K562 (cell line): ENCODE data around the gene MFSD6L. TPM values are rescaled to one million over a fixed set of nuclear protein-coding genes. Genes with fewer than 3 reads are reported as not detected.

Experiments
- ATAC-seq: fragments of 200-7000 bp; cut with Tn5 transposase; 3 replicates; pipeline ENCODE4 v1.9.1; 2020; ENCODE audit warnings: moderate library complexity
- BruUV-seq: library from RNA; stranded (reverse); fragments of 400-500 nt; replicated peaks from 2 replicates; lab custom pipeline; 2021; lab: Mats Ljungman, UMichigan
- CTCF ChIA-PET: fragments of 300-600 bp; formaldehyde crosslinking; extraction: SDS; loops from one replicate; lab custom pipeline; 2021; ENCODE audit warnings: low intra/inter-chr PET ratio; lab: Yijun Ruan, JAX
- POLR2A ChIA-PET: fragments of 300-600, 350-650 bp; sonication (Branson Sonifier 250); formaldehyde crosslinking; extraction: SDS; loops from one replicate; lab custom pipeline; 2021; ENCODE audit warnings: antibody characterized with exemption, inconsistent platforms; lab: Yijun Ruan, JAX
- DNase-seq, 4 experiments: peaks; one replicate each; pipeline versions ENCODE4 v3.0.0 to v3.0.0-alpha.2; 2011 to 2018; ENCODE audit warnings: low spot score in 3 of 4, mixed read lengths in 3 of 4; ENCODE audit errors: extremely low read depth in 1 of 4
- FAIRE-seq: peaks from 2 replicates; lab custom pipeline; 2011; peaks lifted over from hg19 to GRCh38; lab: Jason Lieb, UNC
- H2AFZ ChIP-seq: 2 replicates; pipeline ENCODE4 v1.6.0; 2011; ENCODE audit warnings: low read depth, low read length, control low read depth, inconsistent platforms
- H3K27ac ChIP-seq: fragments of 200-600 bp; 3 replicates; pipeline ENCODE4 v1.8.0; 2011; ENCODE audit warnings: low read depth, mild to moderate bottlenecking, control low read depth, inconsistent platforms, low read length, moderate library complexity, mixed read lengths; ENCODE audit errors: extremely low read depth
- H3K27me3 ChIP-seq, 2 experiments: fragments of 300-600 bp in 1 of 2; 2 replicates in 1 of 2; 3 replicates in 1 of 2; pipeline versions ENCODE4 v1.6.0 to v1.8.0; 2011; ENCODE audit warnings: inconsistent platforms in 2 of 2, low read length in 2 of 2, mild to moderate bottlenecking in 1 of 2, mixed read lengths in 1 of 2, moderate library complexity in 1 of 2; ENCODE audit not compliant: control insufficient read depth in 2 of 2, insufficient read depth in 2 of 2
- H3K36me3 ChIP-seq: fragments of 300-600 bp; 3 replicates; pipeline ENCODE4 v1.8.0; 2011; ENCODE audit warnings: mild to moderate bottlenecking, low read length, inconsistent platforms; ENCODE audit not compliant: control insufficient read depth, insufficient read depth
- H3K4me1 ChIP-seq, 2 experiments: fragments of 200-600 bp in 1 of 2; replicated peaks in 1 of 2; 2 replicates in 1 of 2; 3 replicates in 1 of 2; pipeline versions ENCODE4 v1.5.1 to v1.8.0; 2011; ENCODE audit warnings: inconsistent platforms in 2 of 2, low read length in 2 of 2, mild to moderate bottlenecking in 1 of 2, mixed read lengths in 1 of 2, moderate library complexity in 1 of 2; ENCODE audit not compliant: control insufficient read depth in 2 of 2, insufficient read depth in 2 of 2
- H3K4me2 ChIP-seq: 2 replicates; pipeline ENCODE4 v1.6.1; 2011; ENCODE audit warnings: low read length, control low read depth, inconsistent platforms, mixed read lengths; ENCODE audit not compliant: insufficient read depth
- H3K4me3 ChIP-seq: fragments of 200-600 bp; sonication (generic), shearing (Covaris generic); 2 replicates; pipeline ENCODE4 v1.5.1; 2016; ENCODE audit warnings: control low read depth, inconsistent platforms
- H3K79me2 ChIP-seq: fragments of 200-600 bp; 3 replicates; pipeline ENCODE4 v1.8.0; 2011; ENCODE audit warnings: low read length, inconsistent platforms; ENCODE audit not compliant: control insufficient read depth, insufficient read depth
- H3K9ac ChIP-seq, 2 experiments: 2 replicates each; pipeline versions ENCODE4 v1.6.0 to v1.6.1; 2011; ENCODE audit warnings: low read depth in 2 of 2, low read length in 2 of 2, control low read depth in 1 of 2, inconsistent platforms in 1 of 2, mild to moderate bottlenecking in 1 of 2, mixed read lengths in 1 of 2; ENCODE audit not compliant: insufficient read depth in 1 of 2
- H3K9me1 ChIP-seq: one replicate; pipeline ENCODE4 v1.6.0; 2011; ENCODE audit warnings: inconsistent platforms, mild to moderate bottlenecking, low read length, moderate library complexity; ENCODE audit not compliant: control insufficient read depth, insufficient read depth
- H3K9me3 ChIP-seq: replicated peaks from 2 replicates; pipeline ENCODE4 v1.5.1; 2011; ENCODE audit warnings: low read depth, low read length, inconsistent platforms; ENCODE audit not compliant: control insufficient read depth, insufficient read depth
- H4K20me1 ChIP-seq: replicated peaks from 2 replicates; pipeline ENCODE4 v1.6.1; 2011; ENCODE audit warnings: low read length, inconsistent platforms, mixed read lengths; ENCODE audit not compliant: control insufficient read depth, insufficient read depth
- CBFB ChIP-seq: sonication (generic); formaldehyde crosslinking; IDR thresholded peaks from 2 replicates; pipeline ENCODE4 v1.4.0; 2020; ENCODE audit warnings: mild to moderate bottlenecking, missing genetic modification reagents
- TRIM28 ChIP-seq: fragments of 450-650 bp; IDR thresholded peaks from 2 replicates; pipeline ENCODE4 v1.6.1; 2017
- ZBTB17 ChIP-seq: fragments of 450-650 bp; formaldehyde crosslinking; IDR thresholded peaks from 2 replicates; pipeline ENCODE4 v1.4.0; 2020; ENCODE audit warnings: mild to moderate bottlenecking
- ZSCAN32 ChIP-seq: fragments of 450-650 bp; formaldehyde crosslinking; IDR thresholded peaks from 2 replicates; pipeline ENCODE4 v1.4.0; 2020; ENCODE audit warnings: mild to moderate bottlenecking, moderate library complexity
- WGBS: fragments of 100-300 bp; shearing (Covaris generic); methylation state at CpG from one replicate; pipeline ENCODE4 v1.1.6; 2016; ENCODE audit warnings: low coverage, mixed read lengths; ENCODE audit not compliant: insufficient coverage; ENCODE audit errors: missing lambda C conversion rate; 5-methylcytosine and 5-hydroxymethylcytosine counted together
- in situ Hi-C: fragments of 300-500 bp; cut with MboI; formaldehyde crosslinking; loops from 4 replicates; pipeline ENCODE4 v1.15.0; 2018; ENCODE audit warnings: inconsistent platforms, mixed read lengths
- intact Hi-C: fragments of 100-400 bp; cut with micrococcal nuclease; formaldehyde crosslinking; loops from 2 replicates; pipeline ENCODE4 v1.14.2; 2022
- polyA plus RNA-seq, 8 experiments: library from polyadenylated mRNA; depleted of rRNA in 4 of 8; stranded (reverse) in 5 of 8; unstranded in 3 of 8; fragments of >200 nt; fragmentation: Nextera tagmentation in 2 of 8; fragmentation: Illumina TruSeq in 1 of 8; extraction: Ambion mirVana in 2 of 8; extraction: Trizol in 1 of 8; gene quantifications; 2 replicates each; pipeline versions ENCODE4 v1.2.1 to v1.2.3, GENCODE V29; 2011 to 2014; ENCODE audit warnings: inconsistent platforms in 1 of 8, missing spikeins in 1 of 8
- total RNA-seq, 7 experiments: library from RNA; depleted of rRNA in 6 of 7; stranded (reverse); fragments of >200 nt in 6 of 7; fragmentation: Illumina TruSeq in 2 of 7; extraction: Trizol in 2 of 7; gene quantifications; 2 replicates each; pipeline versions ENCODE4 v1.2.1 to v1.2.3, GENCODE V29; 2011 to 2021; ENCODE audit warnings: low replicate concordance in 1 of 7
- TF ChIP-seq, protein P1 (sequence below): sonication (generic); formaldehyde crosslinking; IDR thresholded peaks from 2 replicates; pipeline ENCODE4 v1.9.0; 2022; ENCODE audit warnings: mild to moderate bottlenecking, missing genetic modification reagents
- TF ChIP-seq, protein P2 (sequence below): fragments of 450-650 bp; IDR thresholded peaks from 2 replicates; pipeline ENCODE4 v1.6.1; 2017; ENCODE audit warnings: antibody characterized with exemption, mild to moderate bottlenecking
- TF ChIP-seq, protein P3 (sequence below), 2 experiments: fragments of 200-800 bp in 1 of 2; sonication (Bioruptor generic) in 1 of 2; sonication (generic) in 1 of 2; formaldehyde crosslinking in 1 of 2; IDR thresholded peaks in 1 of 2; conservative IDR thresholded peaks in 1 of 2; 2 replicates each; pipeline versions ENCODE4 v1.5.0 to v1.6.1; 2016 to 2020; ENCODE audit warnings: missing compliant biosample characterization in 1 of 2, missing genetic modification characterization in 1 of 2, missing genetic modification reagents in 1 of 2
- TF ChIP-seq, protein P4 (sequence below): sonication (generic); formaldehyde crosslinking; IDR thresholded peaks from 2 replicates; pipeline ENCODE4 v1.8.0; 2022; ENCODE audit warnings: missing genetic modification reagents, mild to moderate bottlenecking, borderline replicate concordance

The MFSD6L gene
- total and polyA plus RNA-seq, 9 of the 15 experiments (the other 6 are each of a cell fraction or from before 2014, with no cell fraction given) = not detected

DNA sequence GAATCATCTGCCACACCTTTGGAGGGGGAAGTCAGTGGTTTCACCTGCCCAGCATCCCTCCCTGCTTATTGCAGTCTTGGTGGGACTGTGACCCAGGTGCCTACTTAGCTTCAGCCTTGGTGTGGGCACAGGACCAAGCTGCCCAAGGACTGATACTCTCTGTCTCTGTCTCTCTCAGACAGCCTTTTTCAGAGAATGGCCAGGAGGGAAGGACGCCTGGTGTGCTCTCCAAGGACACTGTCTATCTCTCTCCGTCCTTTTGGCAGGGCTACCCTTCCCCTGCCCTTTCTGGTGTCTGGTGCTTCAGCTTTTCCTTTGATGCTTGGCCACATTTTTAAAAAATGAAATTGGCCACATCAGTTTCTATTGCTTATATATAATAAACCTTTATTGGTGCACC, 48.7 kb upstream of the MFSD6L start:
- in situ Hi-C loops = no loop called here
- Histone ChIP-seq H3K4me3 (no peak overlapping the region), H3K9me1 (no peaks in the 10 kb centered on the region)
- BruUV-seq = no TSS peak
- TF ChIP-seq CBFB (CRISPR knock-in tag) (no peak), ZBTB17 (CRISPR knock-in tag) (no peak), TRIM28 (no peak), ZSCAN32 (CRISPR knock-in tag) (no peak)
- TF ChIP-seq, protein P1, sequence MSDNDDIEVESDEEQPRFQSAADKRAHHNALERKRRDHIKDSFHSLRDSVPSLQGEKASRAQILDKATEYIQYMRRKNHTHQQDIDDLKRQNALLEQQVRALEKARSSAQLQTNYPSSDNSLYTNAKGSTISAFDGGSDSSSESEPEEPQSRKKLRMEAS (CRISPR knock-in tag) = no peak
- TF ChIP-seq, protein P2, sequence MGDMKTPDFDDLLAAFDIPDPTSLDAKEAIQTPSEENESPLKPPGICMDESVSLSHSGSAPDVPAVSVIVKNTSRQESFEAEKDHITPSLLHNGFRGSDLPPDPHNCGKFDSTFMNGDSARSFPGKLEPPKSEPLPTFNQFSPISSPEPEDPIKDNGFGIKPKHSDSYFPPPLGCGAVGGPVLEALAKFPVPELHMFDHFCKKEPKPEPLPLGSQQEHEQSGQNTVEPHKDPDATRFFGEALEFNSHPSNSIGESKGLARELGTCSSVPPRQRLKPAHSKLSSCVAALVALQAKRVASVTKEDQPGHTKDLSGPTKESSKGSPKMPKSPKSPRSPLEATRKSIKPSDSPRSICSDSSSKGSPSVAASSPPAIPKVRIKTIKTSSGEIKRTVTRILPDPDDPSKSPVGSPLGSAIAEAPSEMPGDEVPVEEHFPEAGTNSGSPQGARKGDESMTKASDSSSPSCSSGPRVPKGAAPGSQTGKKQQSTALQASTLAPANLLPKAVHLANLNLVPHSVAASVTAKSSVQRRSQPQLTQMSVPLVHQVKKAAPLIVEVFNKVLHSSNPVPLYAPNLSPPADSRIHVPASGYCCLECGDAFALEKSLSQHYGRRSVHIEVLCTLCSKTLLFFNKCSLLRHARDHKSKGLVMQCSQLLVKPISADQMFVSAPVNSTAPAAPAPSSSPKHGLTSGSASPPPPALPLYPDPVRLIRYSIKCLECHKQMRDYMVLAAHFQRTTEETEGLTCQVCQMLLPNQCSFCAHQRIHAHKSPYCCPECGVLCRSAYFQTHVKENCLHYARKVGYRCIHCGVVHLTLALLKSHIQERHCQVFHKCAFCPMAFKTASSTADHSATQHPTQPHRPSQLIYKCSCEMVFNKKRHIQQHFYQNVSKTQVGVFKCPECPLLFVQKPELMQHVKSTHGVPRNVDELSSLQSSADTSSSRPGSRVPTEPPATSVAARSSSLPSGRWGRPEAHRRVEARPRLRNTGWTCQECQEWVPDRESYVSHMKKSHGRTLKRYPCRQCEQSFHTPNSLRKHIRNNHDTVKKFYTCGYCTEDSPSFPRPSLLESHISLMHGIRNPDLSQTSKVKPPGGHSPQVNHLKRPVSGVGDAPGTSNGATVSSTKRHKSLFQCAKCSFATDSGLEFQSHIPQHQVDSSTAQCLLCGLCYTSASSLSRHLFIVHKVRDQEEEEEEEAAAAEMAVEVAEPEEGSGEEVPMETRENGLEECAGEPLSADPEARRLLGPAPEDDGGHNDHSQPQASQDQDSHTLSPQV = no peak
- TF ChIP-seq, protein P3, sequence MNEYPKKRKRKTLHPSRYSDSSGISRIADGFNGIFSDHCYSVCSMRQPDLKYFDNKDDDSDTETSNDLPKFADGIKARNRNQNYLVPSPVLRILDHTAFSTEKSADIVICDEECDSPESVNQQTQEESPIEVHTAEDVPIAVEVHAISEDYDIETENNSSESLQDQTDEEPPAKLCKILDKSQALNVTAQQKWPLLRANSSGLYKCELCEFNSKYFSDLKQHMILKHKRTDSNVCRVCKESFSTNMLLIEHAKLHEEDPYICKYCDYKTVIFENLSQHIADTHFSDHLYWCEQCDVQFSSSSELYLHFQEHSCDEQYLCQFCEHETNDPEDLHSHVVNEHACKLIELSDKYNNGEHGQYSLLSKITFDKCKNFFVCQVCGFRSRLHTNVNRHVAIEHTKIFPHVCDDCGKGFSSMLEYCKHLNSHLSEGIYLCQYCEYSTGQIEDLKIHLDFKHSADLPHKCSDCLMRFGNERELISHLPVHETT (CRISPR knock-in tag; conservative IDR thresholded peaks at IDR 0.05 in 1 of 2, IDR thresholded peaks at IDR 0.05 in 1 of 2) = no peak
- TF ChIP-seq, protein P4, sequence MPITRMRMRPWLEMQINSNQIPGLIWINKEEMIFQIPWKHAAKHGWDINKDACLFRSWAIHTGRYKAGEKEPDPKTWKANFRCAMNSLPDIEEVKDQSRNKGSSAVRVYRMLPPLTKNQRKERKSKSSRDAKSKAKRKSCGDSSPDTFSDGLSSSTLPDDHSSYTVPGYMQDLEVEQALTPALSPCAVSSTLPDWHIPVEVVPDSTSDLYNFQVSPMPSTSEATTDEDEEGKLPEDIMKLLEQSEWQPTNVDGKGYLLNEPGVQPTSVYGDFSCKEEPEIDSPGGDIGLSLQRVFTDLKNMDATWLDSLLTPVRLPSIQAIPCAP (CRISPR knock-in tag) = no peak
- TF ChIP-seq, all 486 proteins: peak for 0
- DNase-seq (no peak), FAIRE-seq (no peak), ATAC-seq (no peak)
- Histone ChIP-seq H3K4me2 (no peak overlapping the region), H3K36me3 (no peaks in the 10 kb centered on the region), H3K9me3 (no peaks in the 10 kb centered on the region), H3K79me2 (no peaks in the 10 kb centered on the region), H3K4me1 (no peaks in the 10 kb centered on the region), H3K27me3 (no peaks in the 10 kb centered on the region), H3K9ac (no peak overlapping the region), H4K20me1 (no peaks in the 10 kb centered on the region), H3K27ac (no peak overlapping the region), H2AFZ (no peak overlapping the region)
- POLR2A ChIA-PET = no interaction called here
- CTCF ChIA-PET = no interaction called here
- no CpG with 5 or more reads among the region's 2 CpGs for WGBS
- intact Hi-C loops = no loop called here
